Measurements from ENCODE around the gene MEGF11. TPM values are rescaled to one million over a fixed set of nuclear protein-coding genes. Genes with fewer than 3 reads are reported as not detected.
"Not testable (repeated sequence)": the region's sequence is repeated elsewhere in the genome, so short reads cannot be mapped to it uniquely, and the experiment has no call there.

The MEGF11 gene
- total RNA-seq, 2 experiments from 2014 or later, result not detected

DNA sequence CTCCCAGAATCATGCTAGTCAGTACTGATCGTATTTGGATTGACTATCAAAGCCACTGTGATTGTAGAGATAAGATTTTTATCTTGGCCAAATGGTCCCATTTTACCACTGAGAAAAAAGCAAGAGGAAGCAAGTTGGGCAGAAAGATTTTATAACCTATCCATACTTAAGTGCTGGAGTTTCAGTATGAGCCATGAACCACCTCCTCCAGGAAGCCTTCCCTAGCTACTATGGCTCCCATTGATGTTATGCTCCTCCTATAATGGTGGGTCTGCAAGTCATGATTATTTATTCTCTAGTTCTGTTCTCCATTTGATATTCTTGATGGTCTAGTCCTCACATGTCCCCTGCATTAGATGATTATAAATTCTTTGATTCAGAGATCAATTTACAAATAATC, 6.6 kb downstream of the MEGF11 start:
- ChIA-PET POLR2A (no interaction called here), CTCF (no interaction called here)

DNA sequence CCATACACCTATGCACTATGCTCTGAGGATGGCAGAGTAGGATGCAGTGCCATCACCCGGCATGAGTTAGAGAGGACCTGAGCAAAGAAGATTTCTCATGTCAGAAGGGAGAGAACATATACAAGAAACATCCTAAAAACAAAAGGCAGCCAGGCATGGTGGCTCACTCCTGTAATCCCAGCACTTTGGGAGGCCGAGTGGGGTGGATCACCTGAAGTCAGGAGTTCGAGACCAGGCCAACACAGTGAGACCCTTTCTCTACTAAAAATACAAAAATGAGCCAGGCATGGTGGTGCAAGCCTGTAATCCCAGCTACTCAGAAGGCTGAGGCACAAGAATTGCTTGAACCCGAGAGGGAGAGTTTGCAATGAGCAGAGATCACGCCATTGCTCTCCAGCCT, 7.7 kb downstream of the MEGF11 start:
- CTCF ChIA-PET, POLR2A ChIA-PET: not testable (repeated sequence)

DNA sequence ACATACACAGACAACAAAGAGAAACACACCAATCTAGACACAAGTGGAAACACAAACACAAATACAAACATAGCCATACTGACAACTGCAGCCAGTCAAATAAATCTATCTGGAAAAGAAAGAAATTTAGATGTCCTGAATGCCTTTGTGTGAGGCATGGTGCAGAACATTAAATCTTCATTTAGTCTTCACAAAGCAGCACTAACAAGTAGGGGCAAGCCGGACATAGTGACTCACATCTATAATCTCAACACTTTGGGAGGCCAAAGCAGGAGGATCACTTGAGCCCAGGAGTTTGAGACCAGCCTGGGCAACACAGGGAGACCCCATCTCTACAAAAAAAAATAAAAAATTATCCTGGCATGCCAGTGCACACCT, 11.7 kb downstream of the MEGF11 start:
- ChIA-PET POLR2A (no interaction called here), CTCF (no interaction called here)

DNA sequence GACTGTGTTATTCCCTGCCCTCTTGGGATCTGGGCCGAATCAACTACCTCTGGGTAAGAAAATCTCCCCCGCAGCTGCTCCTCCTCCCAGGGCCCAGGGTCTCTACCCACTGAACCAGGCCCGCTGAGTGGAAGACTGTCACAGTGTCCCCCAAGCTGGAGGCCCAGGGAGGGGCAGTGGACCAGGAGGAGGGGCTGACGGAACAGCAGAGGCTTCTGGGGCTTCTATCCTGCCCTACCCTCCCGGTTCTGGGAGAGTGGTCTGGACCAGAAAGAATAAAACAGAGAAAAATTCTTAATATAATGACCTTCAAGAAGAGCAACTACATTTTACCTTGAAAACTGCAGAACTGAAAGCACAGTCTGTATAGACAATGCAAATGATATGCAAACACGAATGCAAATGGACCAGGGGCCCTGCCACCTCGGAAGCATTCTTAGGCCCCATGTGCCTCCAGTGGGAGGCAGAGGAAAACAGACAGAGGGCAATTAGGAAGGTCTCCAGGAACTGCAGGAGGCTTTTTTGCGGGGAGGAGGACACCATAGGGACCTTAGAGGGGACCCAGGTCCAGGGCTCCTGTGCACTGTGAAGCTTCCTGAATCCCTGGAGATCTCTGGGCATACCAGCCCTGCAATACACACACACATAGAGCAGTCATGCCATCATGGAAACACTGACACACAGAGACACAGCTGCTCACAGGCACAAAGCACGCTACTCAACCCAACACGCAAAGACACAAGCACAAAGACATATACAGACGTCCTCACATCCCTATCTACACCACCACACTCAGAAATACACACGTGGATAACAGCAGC, 12.3 kb downstream of the MEGF11 start:
- CTCF ChIA-PET, result no interaction called here

GRCh38 chr15:66240240-66240794, 13.2 kb downstream of the MEGF11 start:
- POLR2A ChIA-PET, result no interaction called here
- CTCF ChIA-PET, result interaction anchor here (0.5 kb wide), 1 partner anchor 925 kb away, joined by 3 read pairs; no protein-coding TSS in a partner anchor

More for the DNA sequence above, 12.3 kb downstream of the MEGF11 start:
- POLR2A ChIA-PET, result interaction anchor here (0.6 kb wide), 1 partner anchor 724 kb away, joined by 5 read pairs; no protein-coding TSS in a partner anchor

DNA sequence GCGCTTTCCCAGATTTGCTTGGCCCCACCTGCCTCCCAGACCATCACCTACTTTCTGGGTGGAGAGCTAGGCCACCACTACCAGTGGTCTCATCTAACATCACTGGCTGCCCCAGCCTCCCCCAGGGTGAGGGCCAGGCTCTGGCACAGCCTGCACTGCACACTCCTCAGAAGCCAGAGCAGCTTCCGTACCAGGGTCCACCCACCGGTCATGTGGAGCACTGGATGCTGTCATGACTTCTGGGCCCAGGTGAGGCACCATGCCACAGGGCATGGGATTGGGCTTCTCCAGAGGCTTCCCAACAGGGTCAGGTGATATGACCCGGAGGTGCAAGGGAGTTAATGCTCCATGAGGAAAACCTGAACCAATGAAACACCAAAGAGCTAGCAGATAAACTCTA, 14.0 kb downstream of the MEGF11 start:
- ChIA-PET CTCF (no interaction called here), POLR2A (no interaction called here)

DNA sequence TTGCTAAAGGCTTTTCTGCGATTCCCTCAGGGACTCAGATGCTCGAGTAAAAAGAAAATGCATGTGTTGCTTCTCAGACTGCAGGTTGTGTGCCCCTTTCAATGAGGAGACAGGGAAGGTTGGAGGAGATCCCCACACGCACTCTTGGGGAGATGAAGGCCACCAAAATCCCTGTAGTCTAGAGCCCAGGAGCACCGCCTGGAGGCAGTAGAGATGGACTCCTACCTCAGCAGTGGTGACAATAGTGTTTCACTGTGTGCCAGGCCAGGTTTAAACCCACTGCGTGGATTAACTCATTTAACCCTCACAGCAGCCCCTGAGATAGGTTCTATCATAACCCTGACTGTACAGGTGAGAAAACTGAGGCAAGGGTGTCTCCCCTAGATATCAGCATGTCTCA, 15.2 kb downstream of the MEGF11 start:
- ChIA-PET CTCF (no interaction called here), POLR2A (no interaction called here)

DNA sequence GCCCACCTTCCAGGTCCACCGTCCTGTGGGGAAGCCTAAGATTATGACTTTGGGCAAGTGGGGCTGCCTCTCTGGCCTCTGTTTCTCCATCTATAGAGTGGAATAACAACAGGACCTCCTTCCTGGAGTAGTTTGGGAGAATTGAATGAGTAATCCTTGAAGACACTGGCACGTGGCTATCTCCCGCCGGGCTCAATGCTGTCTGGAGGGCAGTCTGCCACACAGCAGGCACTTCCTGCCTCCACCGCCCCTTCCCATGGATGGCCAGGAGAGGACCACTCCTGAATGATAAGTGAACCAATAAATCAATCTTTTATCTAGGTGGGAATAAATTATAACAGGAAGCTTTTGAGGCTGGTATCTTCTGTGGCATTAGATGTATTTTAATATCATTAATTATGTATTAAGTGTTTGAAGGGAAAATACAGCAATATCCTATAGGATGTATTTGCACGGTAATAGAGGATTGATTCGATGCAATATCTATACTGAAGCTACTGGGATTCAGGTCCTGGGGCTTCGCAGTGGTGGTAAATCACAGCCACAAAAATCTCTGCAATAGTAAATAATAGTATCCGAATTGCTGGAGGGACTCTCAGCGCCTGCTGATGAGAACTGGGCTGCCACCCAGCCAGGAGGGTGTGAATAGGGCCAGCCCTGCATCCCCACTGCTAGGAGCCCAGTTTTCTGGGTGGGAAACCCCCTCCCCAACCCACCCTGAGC, 15.9 kb downstream of the MEGF11 start:
- ChIA-PET CTCF (no interaction called here), POLR2A (no interaction called here)

- POLR2A ChIA-PET, result no interaction called here
- CTCF ChIA-PET, result no interaction called here
These were observed 16.7 kb downstream of the MEGF11 start for GRCh38 chr15:66236806-66237375.

- ChIA-PET POLR2A (no interaction called here), CTCF (no interaction called here)
These were observed 17.7 kb downstream of the MEGF11 start for GRCh38 chr15:66235866-66236265.

- ChIA-PET CTCF (interaction anchor here (1.0 kb wide), 1 partner anchor 44 kb away, joined by 3 read pairs; no protein-coding TSS in a partner anchor), POLR2A (no interaction called here)
These were observed 18.8 kb downstream of the MEGF11 start for GRCh38 chr15:66234798-66235197.

DNA sequence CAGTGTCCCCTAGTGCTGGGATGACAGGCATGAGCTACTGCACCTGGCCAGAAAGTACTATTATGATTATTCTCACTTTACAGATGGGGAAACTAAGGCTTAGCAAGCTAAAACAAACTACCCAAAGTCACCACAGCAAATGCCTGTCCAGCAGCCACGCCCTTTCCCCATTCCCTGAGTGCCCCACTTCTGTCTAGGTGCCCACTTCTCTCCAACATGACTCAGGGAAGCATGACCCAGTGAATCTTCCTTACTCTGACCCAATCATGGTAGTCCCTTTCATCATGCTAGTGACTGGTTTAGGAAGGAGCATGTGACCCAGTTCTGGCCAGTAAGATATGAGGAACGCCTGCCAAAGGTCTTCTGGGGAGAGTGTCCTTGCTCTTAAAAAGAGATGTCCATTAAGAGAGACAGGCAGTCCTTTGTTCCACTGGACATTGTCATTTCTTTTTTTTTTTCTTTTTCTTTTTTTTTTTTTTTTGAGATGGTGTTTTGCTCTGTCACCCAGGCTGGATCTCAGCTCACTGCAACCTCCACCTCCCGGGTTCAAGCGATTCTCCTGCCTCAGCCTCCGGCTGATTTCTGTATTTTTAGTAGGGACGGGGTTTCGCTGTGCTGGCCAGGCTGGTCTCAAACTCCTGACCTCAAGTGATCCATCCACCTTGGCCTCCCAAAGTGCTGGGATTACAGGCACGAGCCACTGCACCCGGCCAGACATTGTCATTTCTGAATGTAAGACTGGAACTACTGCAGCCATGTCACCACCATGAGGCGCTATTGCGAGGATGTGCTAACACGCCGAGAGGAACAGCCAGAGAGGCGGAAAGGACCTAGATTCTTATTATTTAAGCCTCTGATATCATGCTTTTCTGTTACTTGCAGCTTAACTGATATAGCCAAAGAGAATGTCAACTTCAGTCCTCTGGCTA, 19.8 kb downstream of the MEGF11 start:
- POLR2A ChIA-PET, result no interaction called here
- CTCF ChIA-PET, result no interaction called here

- ChIA-PET CTCF (no interaction called here), POLR2A (no interaction called here)
These were observed 21.3 kb downstream of the MEGF11 start for GRCh38 chr15:66232267-66232625.

- POLR2A ChIA-PET, result no interaction called here
- CTCF ChIA-PET, result no interaction called here
These were observed 21.9 kb downstream of the MEGF11 start for GRCh38 chr15:66231394-66232266.

DNA sequence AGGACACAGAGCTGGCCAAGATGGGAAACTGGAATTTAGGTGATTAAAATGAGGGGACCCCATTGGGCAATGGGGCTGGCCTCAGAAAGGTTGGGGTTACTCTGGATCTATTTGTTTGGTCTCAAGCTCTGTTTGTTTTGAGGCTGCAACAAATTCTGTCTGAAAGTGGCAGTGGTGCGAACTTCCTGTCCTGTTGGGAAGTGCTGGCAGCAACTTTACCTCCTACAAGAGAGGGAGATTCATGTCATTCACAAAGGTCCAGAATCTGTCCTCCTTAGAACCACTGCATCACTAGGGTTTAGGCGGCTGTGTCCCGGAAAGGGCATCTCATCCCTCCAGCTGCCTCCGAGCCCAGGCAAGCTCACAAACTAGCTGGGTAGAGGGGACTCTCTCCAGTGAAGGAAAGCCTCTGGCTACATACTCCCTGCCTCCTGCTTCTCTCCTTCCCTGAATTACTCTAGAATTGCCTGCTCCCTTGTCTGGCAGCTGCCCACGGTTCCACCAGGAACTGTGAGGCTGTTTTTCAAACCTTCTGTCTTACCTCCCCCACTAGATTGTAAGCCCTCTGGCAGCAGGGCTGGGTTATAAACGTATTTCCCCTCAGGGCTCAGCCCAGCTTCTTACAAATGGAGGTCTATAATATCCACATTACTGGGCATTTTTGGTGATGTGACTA, 23.6 kb downstream of the MEGF11 start:
- ChIA-PET CTCF (no interaction called here), POLR2A (interaction anchor here (0.6 kb wide), 1 partner anchor 1367 kb away, joined by 3 read pairs; no protein-coding TSS in a partner anchor)

DNA sequence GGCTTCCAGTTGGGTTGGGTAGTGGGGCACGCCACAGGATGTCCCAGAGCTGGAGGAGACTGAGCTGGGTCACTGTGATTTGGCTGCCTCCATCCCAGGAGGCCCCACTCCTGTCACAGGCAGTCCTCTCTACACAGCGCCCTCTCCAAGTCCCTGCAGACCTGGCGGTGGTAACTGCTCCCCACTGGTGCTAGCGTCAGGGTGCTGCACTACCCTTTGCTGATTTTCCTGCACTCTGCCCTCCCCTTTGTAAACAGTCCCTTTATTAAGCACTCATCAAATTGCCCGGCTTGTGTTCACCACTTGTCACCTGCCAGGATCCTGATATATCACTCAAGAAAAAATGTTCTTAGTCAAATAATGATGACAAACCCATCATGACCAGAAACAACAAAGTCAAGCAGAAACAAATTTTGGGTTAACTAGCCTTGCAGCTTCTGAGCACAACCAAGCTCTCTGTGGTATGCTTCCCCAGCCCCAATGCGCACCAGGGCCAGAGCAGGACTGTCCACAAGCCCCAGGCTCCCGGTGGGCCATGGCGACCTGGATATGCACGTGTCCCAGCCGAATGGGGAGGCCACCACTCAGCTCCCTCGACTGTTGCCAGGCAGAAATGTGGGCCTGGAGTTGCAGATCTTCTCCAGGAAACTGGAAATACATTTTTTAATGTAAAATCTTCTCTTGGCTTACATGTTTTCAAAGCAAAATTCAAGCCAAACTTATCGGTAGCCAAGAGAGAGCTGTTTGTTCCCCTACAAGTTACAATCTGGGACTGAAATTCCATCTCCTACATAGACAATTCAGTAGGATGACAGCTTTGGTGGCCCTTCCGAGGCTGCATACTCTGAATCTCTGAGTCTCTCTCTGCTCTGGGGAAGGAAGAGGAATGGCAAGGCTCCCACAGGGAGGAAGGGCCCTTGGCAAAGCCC, 24.5 kb downstream of the MEGF11 start:
- ChIA-PET CTCF (no interaction called here), POLR2A (no interaction called here)

DNA sequence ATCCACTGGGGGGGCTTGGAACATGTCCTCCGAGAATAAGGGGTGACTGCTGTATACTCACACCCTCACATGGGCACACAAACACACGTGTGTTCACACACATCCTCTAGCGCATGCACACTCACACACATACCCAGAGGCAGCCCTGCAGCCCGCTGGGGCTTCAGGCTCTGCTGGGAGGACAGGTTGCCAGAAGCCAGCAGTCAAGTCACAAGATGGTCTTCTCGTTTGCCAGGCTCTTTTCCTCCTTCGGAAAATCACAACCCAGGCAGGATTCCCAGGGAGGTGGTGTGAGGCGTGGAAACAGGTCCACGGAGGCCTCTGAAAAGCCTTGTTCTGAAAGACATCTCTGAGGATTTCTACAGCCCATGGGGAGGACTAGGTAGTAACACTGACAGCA, 26.8 kb downstream of the MEGF11 start:
- POLR2A ChIA-PET, result no interaction called here
- CTCF ChIA-PET, result no interaction called here
